ENCODE measurements around the gene ARHGEF40.

The ARHGEF40 gene

GRCh38 chr14:21093769-21094681 lies 23.9 kb downstream of the ARHGEF40 start:
- no peak overlapping the region for H3K4me3 Mint-ChIP-seq
- H3K27ac Mint-ChIP-seq = no peak overlapping the region
- H3K27me3 Mint-ChIP-seq = peaks cover 11% of the 10 kb centered on the region
- ATAC-seq = no peak
- H3K9me3 Mint-ChIP-seq = no peaks in the 10 kb centered on the region
- H3K36me3 Mint-ChIP-seq = peaks cover 7% of the 10 kb centered on the region
- H3K4me1 Mint-ChIP-seq = peaks cover 21% of the 10 kb centered on the region

GRCh38 chr14:21095430-21096205 lies 25.5 kb downstream of the ARHGEF40 start:
- H3K27me3 Mint-ChIP-seq = peaks cover 15% of the 10 kb centered on the region
- H3K4me1 Mint-ChIP-seq = peaks cover 25% of the 10 kb centered on the region
- no peak for ATAC-seq
- no peaks in the 10 kb centered on the region for H3K9me3 Mint-ChIP-seq
- no peak overlapping the region for H3K27ac Mint-ChIP-seq
- H3K4me3 Mint-ChIP-seq = no peak overlapping the region
- peaks cover 7% of the 10 kb centered on the region for H3K36me3 Mint-ChIP-seq

- no peak for ATAC-seq
- H3K4me3 Mint-ChIP-seq = no peak overlapping the region
Measured at GRCh38 chr14:21096438-21096837, 26.3 kb downstream of the ARHGEF40 start.

DNA sequence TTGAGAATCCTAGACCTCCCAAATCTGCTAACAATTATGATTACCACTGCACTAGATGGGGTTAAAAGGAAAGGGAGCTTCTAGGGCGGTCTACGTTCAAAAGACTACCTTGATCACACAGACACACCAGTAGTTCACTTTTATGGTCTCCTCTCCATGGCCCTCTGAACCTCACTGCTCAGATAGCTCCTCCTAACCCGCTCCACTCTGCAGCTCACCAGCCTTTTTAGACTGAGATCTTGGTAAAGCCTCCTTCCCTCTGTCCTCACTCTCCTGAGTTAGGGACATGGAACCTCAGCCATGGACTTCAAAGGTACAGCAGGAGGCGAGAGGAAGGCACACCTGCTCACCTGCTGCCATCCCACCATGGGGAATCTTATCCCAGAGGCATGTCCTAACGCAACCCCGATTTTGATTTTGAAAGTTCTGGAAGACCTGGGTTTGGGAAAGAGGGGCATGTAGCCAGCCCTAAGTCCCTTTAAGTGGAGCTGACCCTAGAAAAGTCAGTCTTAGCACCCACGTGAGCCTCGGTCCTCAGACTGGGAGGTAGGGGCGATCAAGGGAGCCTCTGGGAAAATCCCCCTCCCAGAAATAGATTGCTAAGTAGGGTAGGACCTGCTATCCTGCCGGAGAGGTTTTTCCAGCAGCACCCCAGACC lies 27.0 kb downstream of the ARHGEF40 start:
- H3K27ac Mint-ChIP-seq = peak overlapping the region; percentile 68
- peak overlapping the region; percentile 74 for H3K4me3 Mint-ChIP-seq
- peaks cover 25% of the 10 kb centered on the region for H3K27me3 Mint-ChIP-seq
- H3K4me1 Mint-ChIP-seq = peaks cover 21% of the 10 kb centered on the region
- no peak for ATAC-seq
- H3K9me3 Mint-ChIP-seq = no peaks in the 10 kb centered on the region
- H3K36me3 Mint-ChIP-seq = no peaks in the 10 kb centered on the region

More at GRCh38 chr14:21096438-21096837, 26.3 kb downstream of the ARHGEF40 start:
- Mint-ChIP-seq H3K27ac (no peak overlapping the region), H3K4me1 (peaks cover 22% of the 10 kb centered on the region), H3K27me3 (peaks cover 20% of the 10 kb centered on the region), H3K9me3 (no peaks in the 10 kb centered on the region), H3K36me3 (peaks cover 3% of the 10 kb centered on the region)

GRCh38 chr14:21097636-21098075 lies 27.6 kb downstream of the ARHGEF40 start:
- peaks cover 26% of the 10 kb centered on the region for H3K27me3 Mint-ChIP-seq
- ATAC-seq = peak; percentile 59
- H3K27ac Mint-ChIP-seq = peak overlapping the region; percentile 68

GRCh38 chr14:21098076-21098891 lies 28.2 kb downstream of the ARHGEF40 start, which contains the start of gene ZNF219:
Gene ZNF219, minus strand, starts transcription at chr14:21098655. Its CDS starts 5,064 bp downstream, at chr14:21093591.
- ATAC-seq = peak; percentile 66
- Mint-ChIP-seq H3K36me3 (no peaks in the 10 kb centered on the region), H3K9me3 (no peaks in the 10 kb centered on the region), H3K27ac (peak within 1 kb of the TSS; percentile 68), H3K27me3 (peaks cover 20% of the 10 kb centered on the region), H3K4me3 (peak within 1 kb of the TSS; percentile 74), H3K4me1 (peaks cover 19% of the 10 kb centered on the region)

More at GRCh38 chr14:21097636-21098075, 27.6 kb downstream of the ARHGEF40 start:
- H3K9me3 Mint-ChIP-seq = no peaks in the 10 kb centered on the region
- H3K4me3 Mint-ChIP-seq = peak overlapping the region; percentile 74
- H3K4me1 Mint-ChIP-seq = peaks cover 21% of the 10 kb centered on the region
- no peaks in the 10 kb centered on the region for H3K36me3 Mint-ChIP-seq

GRCh38 chr14:21098892-21099595 lies 28.9 kb downstream of the ARHGEF40 start:
- peaks cover 19% of the 10 kb centered on the region for H3K27me3 Mint-ChIP-seq
- peak overlapping the region; percentile 64 for H3K4me3 Mint-ChIP-seq
- H3K36me3 Mint-ChIP-seq = no peaks in the 10 kb centered on the region
- H3K9me3 Mint-ChIP-seq = no peaks in the 10 kb centered on the region
- peak overlapping the region; percentile 55 for H3K27ac Mint-ChIP-seq
- no peak for ATAC-seq
- peaks cover 23% of the 10 kb centered on the region for H3K4me1 Mint-ChIP-seq

DNA sequence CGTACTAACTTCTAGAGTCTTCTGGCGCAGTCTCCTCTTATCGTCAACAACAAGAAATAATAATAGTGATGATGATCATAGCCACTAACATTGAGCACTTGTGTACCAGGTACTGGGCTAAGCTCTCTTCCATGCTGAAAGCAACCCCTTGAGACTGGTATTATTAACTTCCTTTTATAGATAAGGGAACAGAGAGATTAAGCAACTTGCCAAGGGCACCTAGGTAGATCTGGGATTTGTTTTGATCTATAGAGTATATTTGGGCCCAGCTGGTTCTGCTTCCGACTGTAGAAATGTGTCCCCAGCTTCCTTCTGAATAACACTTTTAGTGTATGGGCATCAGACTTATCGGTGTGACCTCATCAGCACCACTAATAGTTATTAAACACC lies 29.5 kb downstream of the ARHGEF40 start:
- peaks cover 19% of the 10 kb centered on the region for H3K27me3 Mint-ChIP-seq
- no peaks in the 10 kb centered on the region for H3K36me3 Mint-ChIP-seq
- H3K27ac Mint-ChIP-seq = no peak overlapping the region

GRCh38 chr14:21100931-21101330 lies 30.8 kb downstream of the ARHGEF40 start, which contains the start of gene TMEM253:
Gene TMEM253, plus strand, starts transcription at chr14:21101066. Its CDS starts 278 bp downstream, at chr14:21101344.
- Mint-ChIP-seq H3K9me3 (no peaks in the 10 kb centered on the region), H3K36me3 (no peaks in the 10 kb centered on the region), H3K4me3 (no peak within 1 kb of the TSS), H3K4me1 (peaks cover 29% of the 10 kb centered on the region), H3K27ac (no peak within 1 kb of the TSS), H3K27me3 (peaks cover 19% of the 10 kb centered on the region)
- no peak for ATAC-seq

More for the DNA sequence above, 29.5 kb downstream of the ARHGEF40 start:
- peaks cover 26% of the 10 kb centered on the region for H3K4me1 Mint-ChIP-seq
- no peak for ATAC-seq
- H3K4me3 Mint-ChIP-seq = peak overlapping the region; percentile 64
- H3K9me3 Mint-ChIP-seq = no peaks in the 10 kb centered on the region

DNA sequence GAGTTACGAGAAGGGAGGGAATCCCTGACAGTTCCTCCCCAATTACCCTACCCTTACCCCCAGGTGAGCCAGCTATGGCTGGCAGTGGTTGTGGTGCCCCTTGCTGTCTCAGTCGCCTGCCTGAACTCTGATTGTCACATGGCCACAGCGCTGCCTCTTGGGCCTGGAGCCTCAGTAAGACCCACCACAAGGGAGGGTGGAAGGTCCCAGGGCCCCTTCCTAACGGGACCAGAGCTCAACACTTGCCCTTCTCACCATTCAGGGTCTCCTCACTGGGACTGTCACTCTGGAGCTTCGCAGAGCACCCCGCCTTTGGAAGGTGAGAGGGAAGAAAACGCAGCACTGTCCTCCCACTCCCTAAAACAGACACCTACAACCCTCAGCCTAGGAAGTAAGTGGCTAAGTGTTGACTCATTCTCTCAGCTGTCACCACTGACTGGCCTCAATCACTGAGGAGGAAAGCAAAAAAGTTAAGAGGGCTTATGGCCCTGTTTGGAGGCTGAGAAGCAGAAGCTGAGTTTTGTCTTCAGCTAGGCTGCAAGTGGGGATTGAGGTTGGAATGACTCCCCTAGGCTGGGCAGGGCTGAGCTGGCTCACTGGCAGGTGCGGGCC lies 31.8 kb downstream of the ARHGEF40 start:
- ATAC-seq = no peak
- no peaks in the 10 kb centered on the region for H3K36me3 Mint-ChIP-seq
- peaks cover 35% of the 10 kb centered on the region for H3K4me1 Mint-ChIP-seq
- H3K9me3 Mint-ChIP-seq = no peaks in the 10 kb centered on the region
- H3K27me3 Mint-ChIP-seq = peaks cover 19% of the 10 kb centered on the region
- H3K4me3 Mint-ChIP-seq = no peak overlapping the region
- H3K27ac Mint-ChIP-seq = no peak overlapping the region

GRCh38 chr14:21102521-21103410 lies 32.7 kb downstream of the ARHGEF40 start:
- H3K4me1 Mint-ChIP-seq = peaks cover 37% of the 10 kb centered on the region
- peak overlapping the region; percentile 76 for H3K27ac Mint-ChIP-seq
- no peak for ATAC-seq
- H3K9me3 Mint-ChIP-seq = no peaks in the 10 kb centered on the region
- H3K27me3 Mint-ChIP-seq = peaks cover 19% of the 10 kb centered on the region
- H3K4me3 Mint-ChIP-seq = peak overlapping the region; percentile 74
- no peaks in the 10 kb centered on the region for H3K36me3 Mint-ChIP-seq

DNA sequence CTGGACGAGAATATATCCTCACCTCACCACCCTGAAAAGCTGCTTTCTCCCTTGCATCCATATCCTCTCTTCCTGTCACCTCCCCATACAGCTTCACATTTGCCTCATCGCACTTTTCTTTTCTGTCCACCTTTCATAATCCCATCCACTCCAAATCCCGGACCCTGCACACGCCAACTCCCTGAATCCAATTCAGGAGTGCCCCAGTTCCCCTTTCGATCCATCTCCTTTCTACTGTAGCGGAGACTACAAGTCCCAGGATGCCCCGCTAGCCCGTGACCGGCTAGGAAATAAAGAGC lies 33.3 kb downstream of the ARHGEF40 start:
- ATAC-seq = no peak
- Mint-ChIP-seq H3K4me1 (peaks cover 37% of the 10 kb centered on the region), H3K27ac (peak overlapping the region; percentile 76), H3K9me3 (no peaks in the 10 kb centered on the region), H3K36me3 (no peaks in the 10 kb centered on the region), H3K4me3 (peak overlapping the region; percentile 74), H3K27me3 (peaks cover 19% of the 10 kb centered on the region)
